ENCODE results near the gene GBX1.

The GBX1 gene

DNA sequence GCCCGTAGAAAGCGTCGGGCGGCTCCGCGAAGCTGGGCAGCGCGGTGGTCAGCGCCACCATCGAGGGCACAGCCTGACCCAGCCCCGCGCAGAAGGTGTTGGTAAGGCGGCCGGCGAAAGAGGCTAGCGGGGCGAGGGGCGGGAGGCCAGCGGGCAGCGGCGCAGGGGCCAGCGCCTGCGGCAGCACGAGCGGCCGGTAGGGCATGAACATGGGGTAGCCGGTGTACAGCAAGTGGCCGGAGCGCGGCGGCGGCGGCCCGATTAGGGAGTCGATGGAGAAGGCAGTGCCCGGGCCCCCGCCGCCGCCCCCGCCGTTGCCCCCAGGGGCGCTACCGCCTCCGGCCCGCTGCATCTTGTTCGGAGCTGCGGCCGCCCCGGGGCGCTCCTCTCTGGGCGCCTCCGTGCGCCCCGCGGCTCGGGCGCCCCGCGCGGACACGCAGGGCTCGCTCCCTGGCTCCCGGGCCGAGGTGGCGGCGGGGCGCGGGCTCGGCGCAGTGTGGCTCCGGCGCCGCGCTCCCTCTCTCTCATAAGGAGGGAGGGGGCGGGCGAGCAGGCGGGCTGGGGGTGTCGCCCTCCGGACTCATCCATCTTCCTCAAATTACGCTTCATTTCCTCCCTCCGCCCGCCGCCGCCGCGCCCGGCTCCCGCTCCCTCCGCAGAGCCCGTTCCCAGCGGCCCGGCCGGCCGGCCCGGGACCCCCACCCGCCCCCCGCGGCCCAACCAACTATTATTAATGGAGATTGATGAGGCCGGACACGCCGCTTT is at the start of gene GBX1:
Gene GBX1, minus strand, starts transcription at position 498 of the 765 bp plus-strand sequence. Its CDS starts 146 bp downstream, at position 352.
- FAIRE-seq (no peak), DNase-seq (ENCODE audit: low spot score) (peak; percentile 16)

- DNase-seq (ENCODE audit: low spot score) = no peak
- no peak for FAIRE-seq
Measured at GRCh38 chr7:151215396-151215795, 47.9 kb upstream of the GBX1 start.

- FAIRE-seq (no peak), DNase-seq (ENCODE audit: low spot score) (no peak)
Measured at GRCh38 chr7:151213826-151214225, 46.3 kb upstream of the GBX1 start.

GRCh38 chr7:151212626-151213025 is 45.1 kb upstream of the GBX1 start:
- DNase-seq (ENCODE audit: low spot score) (no peak), FAIRE-seq (no peak)

DNA sequence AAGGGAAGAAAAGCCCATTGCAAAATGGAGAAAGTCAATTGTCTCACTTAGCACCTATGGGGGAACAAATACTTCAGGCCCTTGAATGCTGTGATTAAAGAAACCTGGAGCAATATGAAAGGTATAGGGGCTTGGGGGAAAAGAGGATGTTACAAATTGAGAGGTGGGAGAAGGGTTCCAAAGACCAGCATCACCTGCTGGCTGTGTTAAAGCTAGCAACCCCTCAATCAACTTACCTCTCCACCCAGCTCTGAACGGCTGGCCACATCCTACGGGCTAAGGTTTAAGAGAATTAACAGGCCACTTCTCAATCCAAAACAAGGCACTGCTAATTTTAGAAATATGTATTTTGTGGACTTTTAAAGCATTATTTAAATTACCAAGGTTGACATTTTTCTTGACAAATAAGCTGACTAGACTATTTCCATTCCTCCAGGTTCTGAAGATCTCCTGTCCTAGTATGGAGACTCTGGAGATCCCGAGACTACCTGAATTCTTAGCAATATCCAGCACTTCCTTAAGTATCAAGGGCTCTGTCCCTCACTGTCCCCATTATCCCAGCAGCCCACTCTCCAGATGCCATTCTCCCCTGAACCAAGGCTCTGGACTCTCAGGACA is 43.8 kb upstream of the GBX1 start:
- DNase-seq (ENCODE audit: low spot score) (no peak), FAIRE-seq (no peak)

DNA sequence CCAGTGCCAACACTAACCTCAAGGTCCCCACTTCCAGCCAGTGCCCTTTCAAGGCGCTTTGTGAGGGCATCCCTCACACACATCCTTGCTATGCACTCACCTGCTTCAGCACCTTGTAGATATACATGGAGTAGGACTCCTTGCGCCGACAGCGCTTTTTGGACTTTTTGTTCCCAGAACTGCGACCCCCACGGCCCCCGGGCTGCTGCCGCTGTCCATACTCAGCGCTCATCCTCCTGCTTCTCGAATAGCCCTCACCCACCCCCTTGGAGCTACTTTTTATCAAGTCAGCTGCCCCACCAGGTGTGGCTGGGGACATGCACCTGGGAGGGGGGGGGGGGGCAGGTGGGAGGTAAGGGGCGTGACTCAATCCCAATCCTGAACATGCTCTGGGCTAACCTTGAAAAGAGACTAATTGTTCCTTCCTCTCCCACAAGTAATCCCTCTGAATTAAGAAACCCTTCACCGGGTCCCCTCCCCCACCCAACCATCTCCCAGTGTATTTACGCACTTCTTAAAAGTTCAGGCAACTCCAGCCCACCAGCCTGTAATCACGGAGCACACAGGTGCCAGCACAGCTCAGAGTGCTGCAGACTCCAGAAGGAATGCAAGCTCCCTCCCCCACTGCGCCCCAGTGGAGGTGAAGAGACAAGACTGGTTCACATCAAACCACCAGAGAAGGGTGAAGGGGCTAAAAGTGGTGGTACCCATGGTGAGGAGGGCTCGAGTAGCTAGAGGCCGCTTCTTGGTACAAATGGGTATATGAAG is 42.8 kb upstream of the GBX1 start, which contains the start of gene H2BK1:
Gene H2BK1, minus strand, starts transcription at position 402 of the 768 bp plus-strand sequence. Its CDS starts 170 bp downstream, at position 232.
- DNase-seq (ENCODE audit: low spot score) (no peak), FAIRE-seq (no peak)

DNA sequence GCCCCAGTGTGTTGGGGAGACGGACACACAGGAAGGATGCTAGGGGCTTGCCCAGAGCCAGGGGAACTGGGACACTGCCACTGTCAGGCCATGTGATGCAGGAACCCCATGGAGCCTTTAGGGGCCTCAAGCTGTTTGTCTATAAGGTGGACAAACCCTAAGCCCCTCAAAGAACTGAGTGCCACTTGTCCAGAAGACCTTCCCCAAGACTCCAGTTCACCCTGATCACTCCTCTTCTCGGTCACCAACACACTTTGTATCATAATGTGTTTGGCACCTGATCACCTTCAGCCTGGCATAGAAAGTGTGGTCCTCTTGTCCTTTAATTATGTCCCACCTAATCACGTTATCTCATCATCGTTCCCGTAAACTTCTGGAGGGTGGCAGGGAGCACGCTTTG is 42.1 kb upstream of the GBX1 start:
- FAIRE-seq (no peak), DNase-seq (ENCODE audit: low spot score) (no peak)

DNA sequence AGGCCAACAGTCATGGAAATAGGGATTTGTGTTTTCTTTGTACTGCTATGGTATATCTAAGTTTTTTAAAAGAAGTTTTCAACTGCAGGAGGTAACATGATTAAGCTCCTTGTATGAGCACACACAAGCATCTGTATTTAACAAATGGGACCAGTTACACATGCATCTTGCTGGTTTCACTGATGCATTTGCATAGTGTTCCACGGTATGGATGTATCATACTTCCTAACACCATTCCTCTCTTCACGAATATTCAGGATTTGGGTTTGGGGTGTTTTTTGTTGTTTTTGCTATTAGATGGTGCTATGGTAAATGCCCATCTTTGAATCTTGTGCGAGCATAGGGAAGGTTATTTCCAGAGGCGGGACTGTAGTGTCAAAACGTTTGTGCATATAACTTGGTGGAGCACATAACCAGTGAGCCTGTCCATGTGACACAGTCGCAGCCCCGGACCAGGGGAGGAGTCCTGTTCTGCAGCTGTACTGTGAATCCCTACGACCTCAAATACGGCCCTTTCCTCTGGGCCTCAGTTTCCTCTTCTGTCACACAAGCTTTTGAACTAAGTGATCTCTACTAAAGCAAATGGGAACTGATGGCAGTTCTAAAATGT is 40.9 kb upstream of the GBX1 start:
- no peak for DNase-seq (ENCODE audit: low spot score)
- FAIRE-seq = no peak

DNA sequence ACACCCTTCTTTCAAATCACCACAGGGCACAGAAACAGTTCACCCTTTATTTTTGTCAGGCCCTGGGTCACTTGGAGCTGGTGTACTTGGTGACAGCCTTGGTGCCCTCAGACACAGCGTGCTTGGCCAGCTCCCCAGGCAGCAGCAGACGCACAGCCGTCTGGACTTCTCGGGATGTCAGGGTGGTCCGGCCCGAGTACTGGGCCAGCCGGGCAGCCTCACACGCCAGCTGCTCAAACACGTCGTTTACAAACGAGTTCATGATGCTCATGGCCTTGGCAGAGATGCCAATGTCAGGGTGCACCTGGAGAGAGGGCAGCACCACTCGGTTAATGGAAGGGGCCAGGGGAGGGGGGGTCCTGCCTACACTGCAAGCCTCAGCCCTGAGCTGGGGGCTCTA is 40.3 kb upstream of the GBX1 start:
- FAIRE-seq (no peak), DNase-seq (ENCODE audit: low spot score) (no peak)

DNA sequence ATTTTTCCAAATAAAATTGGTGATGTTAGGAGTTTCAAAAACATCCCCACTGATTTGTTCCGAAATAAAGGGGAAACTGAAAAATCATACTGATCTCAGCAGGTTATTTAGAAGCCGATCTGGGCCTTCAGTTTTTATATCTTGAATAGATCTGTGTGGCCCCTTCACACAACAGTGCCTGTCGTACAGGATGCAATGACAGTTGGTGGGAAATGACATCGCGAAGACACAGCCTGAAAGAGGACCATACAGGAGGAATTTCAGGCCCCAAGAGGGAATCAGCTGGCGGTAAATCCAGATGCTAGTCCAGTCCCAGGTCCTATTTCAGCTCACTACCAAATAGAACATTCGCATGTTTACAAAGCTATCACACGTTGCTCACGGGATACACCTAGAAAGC is 39.8 kb upstream of the GBX1 start:
- DNase-seq (ENCODE audit: low spot score) = no peak
- FAIRE-seq = no peak

GRCh38 chr7:151206914-151207313 is 39.4 kb upstream of the GBX1 start:
- no peak for DNase-seq (ENCODE audit: low spot score)
- FAIRE-seq = no peak

GRCh38 chr7:151205730-151206129 is 38.2 kb upstream of the GBX1 start:
- no peak for FAIRE-seq
- DNase-seq (ENCODE audit: low spot score) = no peak

DNA sequence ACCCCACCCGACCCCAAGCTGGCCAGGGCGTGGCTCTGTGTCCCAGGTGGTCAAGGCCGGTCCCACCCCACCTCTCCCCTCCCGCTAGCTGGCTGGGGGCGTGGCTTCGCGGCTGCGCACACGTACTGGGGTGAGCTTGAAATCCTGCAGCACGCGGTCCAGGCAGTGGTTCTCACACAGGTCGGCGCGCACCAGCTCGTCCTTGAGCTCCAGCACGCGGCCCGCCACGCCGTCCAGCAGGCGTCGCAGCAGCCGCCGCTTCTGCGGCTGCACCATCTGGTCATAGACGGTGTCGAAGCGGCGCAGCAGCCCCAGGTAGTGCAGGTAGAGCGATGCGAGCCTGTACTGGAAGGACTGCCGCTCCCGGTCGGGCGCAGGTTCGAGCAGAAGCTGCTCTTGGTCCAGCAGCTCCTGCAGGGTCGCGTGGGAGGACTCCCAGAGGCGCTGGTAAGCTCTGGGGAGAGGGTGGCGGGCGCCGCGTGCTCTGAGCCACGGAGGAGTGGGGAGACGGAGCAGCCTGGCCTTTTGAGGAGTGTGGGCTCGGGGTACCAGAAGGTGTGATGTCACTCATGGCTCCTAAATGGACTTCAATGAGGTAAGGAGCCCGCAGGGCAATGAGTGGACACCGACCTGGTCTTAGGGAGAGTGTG is 37.0 kb upstream of the GBX1 start:
- FAIRE-seq (no peak), DNase-seq (ENCODE audit: low spot score) (no peak)

GRCh38 chr7:151202836-151203235 is 35.3 kb upstream of the GBX1 start:
- FAIRE-seq = no peak
- no peak for DNase-seq (ENCODE audit: low spot score)

GRCh38 chr7:151201751-151202150 is 34.3 kb upstream of the GBX1 start:
- no peak for FAIRE-seq

GRCh38 chr7:151201344-151201743 is 33.9 kb upstream of the GBX1 start:
- no peak for FAIRE-seq
- DNase-seq (ENCODE audit: low spot score) = no peak

More at GRCh38 chr7:151201751-151202150, 34.3 kb upstream of the GBX1 start:
- DNase-seq (ENCODE audit: low spot score) = no peak

- DNase-seq (ENCODE audit: low spot score) (no peak), FAIRE-seq (no peak)
Measured at GRCh38 chr7:151198945-151199848, 31.7 kb upstream of the GBX1 start.

- DNase-seq (ENCODE audit: low spot score) (no peak), FAIRE-seq (no peak)
Measured at GRCh38 chr7:151197932-151198331, 30.4 kb upstream of the GBX1 start.

GRCh38 chr7:151195616-151196450 is 28.3 kb upstream of the GBX1 start:
- FAIRE-seq = no peak
- no peak for DNase-seq (ENCODE audit: low spot score)
